Transverse colon (tissue), 4 donors: ENCODE measurements around the gene CSHL1.
"Not testable (repeated sequence)": the region's sequence is repeated elsewhere in the genome, so short reads cannot be mapped to it uniquely, and the experiment has no call there.

Experiments
- EP300 ChIP-seq: sonication (generic); formaldehyde crosslinking; IDR thresholded peaks from one replicate; pipeline ENCODE4 v1.6.1; 2017; ENCODE audit warnings: antibody characterized with exemption, low read depth
- POLR2A ChIP-seq: fragments of 450-650 bp; IDR thresholded peaks from one replicate; pipeline ENCODE4 v1.6.1; 2016; ENCODE audit warnings: antibody characterized with exemption, mild to moderate bottlenecking, moderate library complexity
- POLR2AphosphoS5 ChIP-seq, 3 donors: sonication (generic); formaldehyde crosslinking; IDR thresholded peaks; one replicate each; pipeline ENCODE4 v1.6.1; 2016; ENCODE audit warnings: antibody characterized with exemption in 3 of 3
- TF ChIP-seq, protein P1 (sequence below), 5 experiments: fragments of 200-600 bp in 3 of 5; fragments of 450-650 bp in 2 of 5; sonication (generic) in 3 of 5; IDR thresholded peaks; 1 replicate in 2 of 5; 2 replicates in 3 of 5; pipeline ENCODE4 v1.5.1; 2016 to 2017; ENCODE audit warnings: antibody characterized with exemption in 5 of 5, inconsistent platforms in 3 of 5, mild to moderate bottlenecking in 2 of 5, moderate library complexity in 1 of 5

DNA sequence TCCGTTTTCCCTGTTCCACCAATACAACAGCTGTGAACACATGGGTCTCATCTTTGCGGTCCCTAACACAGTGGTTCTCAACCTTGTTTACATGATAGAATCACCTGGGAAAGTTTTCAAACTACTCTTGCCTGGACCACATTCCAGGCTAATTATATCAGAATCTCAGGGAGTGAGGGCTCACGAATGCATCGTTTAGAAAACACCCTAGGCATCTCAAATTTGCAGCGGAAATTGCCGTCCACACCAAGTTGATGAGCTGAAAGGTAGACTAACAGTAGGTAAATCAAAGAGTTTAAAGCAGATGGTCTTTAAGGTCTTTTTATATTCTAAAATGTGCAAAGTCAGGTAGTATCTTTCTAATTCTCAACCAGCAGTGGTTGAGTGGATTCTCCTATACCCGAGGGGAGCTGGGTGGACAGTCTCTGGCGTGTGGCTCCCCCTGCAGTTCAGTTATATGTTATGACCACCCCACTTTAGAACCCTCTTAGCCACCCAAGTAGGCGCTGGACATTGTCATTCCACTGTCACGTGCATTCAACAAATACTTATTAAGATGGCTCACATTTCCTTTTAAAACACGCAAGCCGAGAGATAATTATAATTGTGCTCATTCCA lies 3.8 kb downstream of the CSHL1 start:
- TF ChIP-seq, protein P1, sequence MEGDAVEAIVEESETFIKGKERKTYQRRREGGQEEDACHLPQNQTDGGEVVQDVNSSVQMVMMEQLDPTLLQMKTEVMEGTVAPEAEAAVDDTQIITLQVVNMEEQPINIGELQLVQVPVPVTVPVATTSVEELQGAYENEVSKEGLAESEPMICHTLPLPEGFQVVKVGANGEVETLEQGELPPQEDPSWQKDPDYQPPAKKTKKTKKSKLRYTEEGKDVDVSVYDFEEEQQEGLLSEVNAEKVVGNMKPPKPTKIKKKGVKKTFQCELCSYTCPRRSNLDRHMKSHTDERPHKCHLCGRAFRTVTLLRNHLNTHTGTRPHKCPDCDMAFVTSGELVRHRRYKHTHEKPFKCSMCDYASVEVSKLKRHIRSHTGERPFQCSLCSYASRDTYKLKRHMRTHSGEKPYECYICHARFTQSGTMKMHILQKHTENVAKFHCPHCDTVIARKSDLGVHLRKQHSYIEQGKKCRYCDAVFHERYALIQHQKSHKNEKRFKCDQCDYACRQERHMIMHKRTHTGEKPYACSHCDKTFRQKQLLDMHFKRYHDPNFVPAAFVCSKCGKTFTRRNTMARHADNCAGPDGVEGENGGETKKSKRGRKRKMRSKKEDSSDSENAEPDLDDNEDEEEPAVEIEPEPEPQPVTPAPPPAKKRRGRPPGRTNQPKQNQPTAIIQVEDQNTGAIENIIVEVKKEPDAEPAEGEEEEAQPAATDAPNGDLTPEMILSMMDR (IDR thresholded peaks at IDR 0.05) = not testable (repeated sequence)
- TF ChIP-seq POLR2A; POLR2AphosphoS5 (IDR thresholded peaks at IDR 0.05); EP300: not testable (repeated sequence)
